ENCODE data around the gene ATP10D. TPM values are rescaled to one million over a fixed set of nuclear protein-coding genes. Genes with fewer than 3 reads are reported as not detected.
"Not testable (repeated sequence)": the region's sequence is repeated elsewhere in the genome, so short reads cannot be mapped to it uniquely, and the experiment has no call there.

Gene ATP10D
- total RNA-seq, 3 donors from 2014 or later: 1.7 to 2.9 (median 1.9) TPM

GRCh38 chr4:47535567-47536147 lies 50.6 kb downstream of the ATP10D start:
- peaks cover 41% of the 10 kb centered on the region for H3K4me1 Mint-ChIP-seq (ENCODE audit: low read depth)
- ATAC-seq (no peak), DNase-seq (no peak)
- H3K27me3 Mint-ChIP-seq (ENCODE audit: low read depth): no peaks in the 10 kb centered on the region
- peaks cover 3% of the 10 kb centered on the region for H3K9me3 Mint-ChIP-seq
- peaks cover 4% of the 10 kb centered on the region for H3K36me3 Mint-ChIP-seq (ENCODE audit: insufficient read depth)
- no peak overlapping the region for H3K4me3 Mint-ChIP-seq

- peaks cover 9% of the 10 kb centered on the region for H3K36me3 Mint-ChIP-seq (ENCODE audit: insufficient read depth)
- peaks cover 3% of the 10 kb centered on the region for H3K9me3 Mint-ChIP-seq
- no peaks in the 10 kb centered on the region for H3K27me3 Mint-ChIP-seq (ENCODE audit: low read depth)
- no peak overlapping the region for H3K4me3 Mint-ChIP-seq
- DNase-seq: no peak
- ATAC-seq: no peak
- peaks cover 28% of the 10 kb centered on the region for H3K4me1 Mint-ChIP-seq (ENCODE audit: low read depth)
Measured at GRCh38 chr4:47536966-47537365, 51.9 kb downstream of the ATP10D start.

- peaks cover 15% of the 10 kb centered on the region for H3K4me1 Mint-ChIP-seq (ENCODE audit: low read depth)
- H3K9me3 Mint-ChIP-seq: peaks cover 3% of the 10 kb centered on the region
- no peaks in the 10 kb centered on the region for H3K27me3 Mint-ChIP-seq (ENCODE audit: low read depth)
- no peak for ATAC-seq
- DNase-seq: no peak
- no peak overlapping the region for H3K4me3 Mint-ChIP-seq
- H3K36me3 Mint-ChIP-seq (ENCODE audit: insufficient read depth): peaks cover 9% of the 10 kb centered on the region
Measured at GRCh38 chr4:47538111-47538824, 53.2 kb downstream of the ATP10D start.

DNA sequence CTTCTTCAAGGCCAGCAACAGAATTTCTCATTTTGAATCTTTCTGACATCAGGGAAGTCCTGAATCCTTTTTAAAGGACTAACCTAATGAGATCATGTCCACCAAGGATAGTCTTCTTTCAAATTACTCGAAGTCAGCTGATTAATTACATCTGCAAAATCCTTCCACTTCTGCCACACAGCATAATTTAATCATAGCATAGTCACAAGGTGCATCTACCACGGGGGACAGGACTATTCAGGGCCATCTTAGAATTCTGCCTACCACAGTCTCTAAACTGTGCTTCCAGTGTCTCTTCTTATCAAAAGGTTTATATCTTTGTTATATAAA lies 53.7 kb downstream of the ATP10D start:
- Mint-ChIP-seq H3K27me3 (ENCODE audit: low read depth) (no peaks in the 10 kb centered on the region), H3K4me1 (ENCODE audit: low read depth) (peaks cover 13% of the 10 kb centered on the region), H3K36me3 (ENCODE audit: insufficient read depth) (peaks cover 9% of the 10 kb centered on the region), H3K9me3 (peaks cover 3% of the 10 kb centered on the region), H3K4me3 (no peak overlapping the region)
- ATAC-seq (no peak), DNase-seq (no peak)

- H3K4me3 Mint-ChIP-seq; H3K36me3 Mint-ChIP-seq (ENCODE audit: insufficient read depth); H3K4me1 Mint-ChIP-seq (ENCODE audit: low read depth); H3K9me3 Mint-ChIP-seq; H3K27me3 Mint-ChIP-seq (ENCODE audit: low read depth); DNase-seq; ATAC-seq: not testable (repeated sequence)
Measured at GRCh38 chr4:47542640-47543039, 57.6 kb downstream of the ATP10D start.

DNA sequence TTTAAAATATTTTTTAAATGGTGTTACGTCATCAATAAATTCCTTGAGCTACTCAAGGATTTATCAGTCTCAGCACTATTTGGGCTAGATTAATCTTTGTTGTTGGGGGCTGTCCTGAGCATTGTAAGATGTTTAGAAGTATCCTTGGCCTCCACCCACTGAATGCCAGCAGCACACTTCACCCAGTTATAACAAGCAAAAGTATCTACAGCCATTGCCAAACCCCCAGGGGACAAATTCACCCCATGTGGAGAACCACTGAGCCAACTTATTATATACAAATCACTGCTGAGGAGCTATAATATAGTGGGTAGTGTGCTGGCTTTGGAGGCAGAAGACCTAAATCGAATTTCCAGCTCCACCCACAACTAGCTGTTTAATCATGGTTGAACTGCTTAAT lies 58.3 kb downstream of the ATP10D start:
- no peaks in the 10 kb centered on the region for H3K9me3 Mint-ChIP-seq
- peaks cover 10% of the 10 kb centered on the region for H3K36me3 Mint-ChIP-seq (ENCODE audit: insufficient read depth)
- H3K4me3 Mint-ChIP-seq: no peak overlapping the region
- ATAC-seq (no peak), DNase-seq (no peak)
- no peaks in the 10 kb centered on the region for H3K27me3 Mint-ChIP-seq (ENCODE audit: low read depth)
- no peaks in the 10 kb centered on the region for H3K4me1 Mint-ChIP-seq (ENCODE audit: low read depth)

DNA sequence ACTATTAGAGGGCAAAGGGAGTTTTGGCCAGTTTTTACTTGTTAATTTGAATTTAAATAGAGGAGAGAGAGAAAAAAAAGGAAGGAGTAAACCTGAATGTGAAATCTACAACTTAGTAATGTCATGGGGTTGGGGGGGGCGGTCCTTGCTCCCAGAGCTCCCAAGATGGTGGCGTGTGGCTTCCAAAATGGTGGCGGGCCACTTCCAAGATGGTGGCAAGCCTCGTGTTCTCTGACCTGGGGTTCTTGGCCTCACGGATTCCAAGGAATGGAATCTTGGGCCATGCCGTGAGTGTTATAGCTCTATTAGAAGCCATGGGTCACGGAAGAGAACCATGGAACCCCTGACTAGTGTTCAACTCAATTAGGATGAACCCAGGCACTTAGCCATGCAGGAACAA lies 65.3 kb downstream of the ATP10D start:
- H3K9me3 Mint-ChIP-seq; DNase-seq; H3K36me3 Mint-ChIP-seq (ENCODE audit: insufficient read depth); H3K4me1 Mint-ChIP-seq (ENCODE audit: low read depth); H3K4me3 Mint-ChIP-seq; H3K27me3 Mint-ChIP-seq (ENCODE audit: low read depth); ATAC-seq: not testable (repeated sequence)

DNA sequence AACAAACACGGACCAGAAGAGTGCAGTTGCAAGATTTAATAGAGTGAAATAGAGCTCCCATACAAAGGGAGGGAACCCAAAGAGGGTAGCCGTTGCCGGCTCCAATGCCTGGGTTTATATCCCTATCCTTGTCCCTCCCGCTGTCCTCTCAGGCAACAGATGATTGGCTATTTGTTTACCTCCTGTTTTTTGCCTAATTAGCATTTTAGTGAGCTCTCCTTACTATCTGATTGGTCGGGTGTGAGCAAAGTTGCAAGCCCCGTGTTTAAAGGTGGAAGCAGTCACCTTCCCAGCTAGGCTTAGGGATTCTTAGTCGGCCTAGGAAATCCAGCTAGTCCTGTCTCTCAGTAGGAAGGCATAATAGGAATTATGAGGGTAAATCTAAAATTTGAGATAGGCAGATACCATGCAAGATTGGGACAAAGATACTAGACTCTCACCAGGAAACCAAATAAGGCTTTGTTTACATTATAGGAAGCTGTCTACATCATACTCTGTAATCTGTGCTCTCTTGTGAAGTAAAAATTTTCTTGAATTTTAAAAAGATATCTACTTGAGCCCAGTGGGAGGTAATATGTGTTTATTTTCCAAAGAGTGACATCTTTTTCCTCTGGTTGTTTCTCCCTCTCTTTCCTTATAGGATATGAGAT lies 65.9 kb downstream of the ATP10D start:
- peaks cover 3% of the 10 kb centered on the region for H3K36me3 Mint-ChIP-seq (ENCODE audit: insufficient read depth)
- no peaks in the 10 kb centered on the region for H3K27me3 Mint-ChIP-seq (ENCODE audit: low read depth)
- ATAC-seq (no peak), DNase-seq (no peak)
- H3K9me3 Mint-ChIP-seq: no peaks in the 10 kb centered on the region
- H3K4me1 Mint-ChIP-seq (ENCODE audit: low read depth): no peaks in the 10 kb centered on the region
- no peak overlapping the region for H3K4me3 Mint-ChIP-seq

DNA sequence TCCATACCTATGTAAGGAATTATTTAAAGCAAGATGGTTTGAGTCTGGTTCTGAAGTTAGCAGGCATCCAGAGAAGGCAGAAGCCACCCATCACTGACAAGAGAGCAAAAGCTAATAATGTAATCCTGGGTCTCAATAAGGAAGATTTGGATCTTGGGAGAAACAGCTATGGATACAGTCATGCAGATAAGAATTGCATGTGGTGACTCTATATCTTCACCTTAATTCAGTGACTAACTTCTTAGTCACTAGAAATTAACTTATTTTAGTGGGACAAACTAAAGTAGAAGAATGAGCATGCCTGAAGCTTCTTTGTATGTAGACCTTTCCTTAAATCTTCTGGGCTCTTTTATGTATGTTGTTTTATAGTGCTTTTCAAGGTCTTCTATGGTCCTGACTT lies 66.6 kb downstream of the ATP10D start:
- H3K4me1 Mint-ChIP-seq (ENCODE audit: low read depth): no peaks in the 10 kb centered on the region
- no peak overlapping the region for H3K4me3 Mint-ChIP-seq
- DNase-seq (no peak), ATAC-seq (no peak)
- peaks cover 3% of the 10 kb centered on the region for H3K36me3 Mint-ChIP-seq (ENCODE audit: insufficient read depth)
- H3K9me3 Mint-ChIP-seq: no peaks in the 10 kb centered on the region
- H3K27me3 Mint-ChIP-seq (ENCODE audit: low read depth): no peaks in the 10 kb centered on the region

DNA sequence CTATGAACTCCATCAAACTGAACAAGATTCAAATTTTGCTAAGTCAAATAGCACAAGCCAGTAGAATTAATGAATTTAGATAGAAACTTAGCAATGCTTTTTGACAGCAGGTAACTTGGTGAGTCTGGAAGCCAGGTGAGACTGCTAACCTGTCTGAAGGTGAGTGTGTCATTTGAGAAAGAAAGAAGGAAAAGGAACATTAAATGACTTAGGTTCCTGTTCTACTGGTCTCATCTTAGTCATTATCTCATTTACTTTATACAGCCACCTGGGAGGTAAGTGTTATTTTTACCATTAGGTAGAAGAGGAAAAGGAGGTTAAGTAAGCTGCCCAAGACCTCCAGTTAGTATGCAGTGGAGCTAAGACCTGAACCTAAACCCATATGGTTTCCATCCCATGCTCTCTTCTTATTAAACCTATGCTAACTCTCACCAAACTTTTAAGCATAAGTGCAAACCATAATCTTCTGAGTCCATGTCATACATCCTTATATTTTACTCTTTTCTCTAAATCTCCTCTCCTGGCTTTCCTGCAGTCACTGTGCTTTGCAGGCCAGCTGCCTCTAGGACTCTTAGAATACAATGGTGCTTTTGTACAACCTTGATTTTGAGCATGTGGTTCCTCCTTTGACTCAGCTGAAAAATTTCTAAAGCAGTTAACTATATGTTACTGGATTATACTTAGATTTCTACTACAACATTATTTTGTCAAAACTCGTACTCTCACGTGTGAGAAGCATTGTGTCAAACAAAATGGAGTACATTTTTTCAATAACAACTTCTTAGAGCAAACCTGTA lies 68.5 kb downstream of the ATP10D start:
- ATAC-seq (no peak), DNase-seq (no peak)
- H3K27me3 Mint-ChIP-seq (ENCODE audit: low read depth): no peaks in the 10 kb centered on the region
- no peaks in the 10 kb centered on the region for H3K4me1 Mint-ChIP-seq (ENCODE audit: low read depth)
- H3K36me3 Mint-ChIP-seq (ENCODE audit: insufficient read depth): no peaks in the 10 kb centered on the region
- H3K9me3 Mint-ChIP-seq: no peaks in the 10 kb centered on the region
- no peak overlapping the region for H3K4me3 Mint-ChIP-seq

GRCh38 chr4:47555920-47556319 lies 70.8 kb downstream of the ATP10D start:
- not testable (repeated sequence) for ATAC-seq; H3K27me3 Mint-ChIP-seq (ENCODE audit: low read depth); H3K36me3 Mint-ChIP-seq (ENCODE audit: insufficient read depth); H3K4me3 Mint-ChIP-seq; DNase-seq; H3K9me3 Mint-ChIP-seq; H3K4me1 Mint-ChIP-seq (ENCODE audit: low read depth)

- no peaks in the 10 kb centered on the region for H3K36me3 Mint-ChIP-seq (ENCODE audit: insufficient read depth)
- no peaks in the 10 kb centered on the region for H3K27me3 Mint-ChIP-seq (ENCODE audit: low read depth)
- H3K4me1 Mint-ChIP-seq (ENCODE audit: low read depth): peaks cover 2% of the 10 kb centered on the region
- ATAC-seq (no peak), DNase-seq (no peak)
- H3K4me3 Mint-ChIP-seq: no peak overlapping the region
- H3K9me3 Mint-ChIP-seq: no peaks in the 10 kb centered on the region
Measured at GRCh38 chr4:47557255-47557654, 72.2 kb downstream of the ATP10D start.

DNA sequence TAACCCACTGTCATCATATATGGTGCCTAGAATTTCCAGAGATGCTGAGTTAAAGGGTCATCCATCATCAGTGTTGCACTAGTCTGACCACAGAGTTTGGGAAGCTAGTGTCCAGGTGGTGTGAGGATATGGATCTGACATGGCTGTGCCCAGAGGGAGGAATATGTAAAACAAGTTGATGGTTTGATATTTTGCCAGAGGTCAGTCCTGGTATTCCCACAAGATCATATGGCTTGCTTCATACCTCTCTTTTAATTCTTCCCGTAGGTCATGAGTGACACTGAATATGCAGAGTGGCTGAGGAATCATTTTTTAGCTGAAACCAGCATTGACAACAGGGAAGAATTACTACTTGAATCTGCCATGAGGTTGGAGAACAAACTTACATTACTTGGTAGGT lies 75.6 kb downstream of the ATP10D start:
- H3K27me3 Mint-ChIP-seq (ENCODE audit: low read depth): no peaks in the 10 kb centered on the region
- H3K36me3 Mint-ChIP-seq (ENCODE audit: insufficient read depth): no peaks in the 10 kb centered on the region
- ATAC-seq (no peak), DNase-seq (no peak)
- no peaks in the 10 kb centered on the region for H3K9me3 Mint-ChIP-seq
- peaks cover 7% of the 10 kb centered on the region for H3K4me1 Mint-ChIP-seq (ENCODE audit: low read depth)
- H3K4me3 Mint-ChIP-seq: no peak overlapping the region

- Mint-ChIP-seq H3K4me3 (no peak overlapping the region), H3K27me3 (ENCODE audit: low read depth) (no peaks in the 10 kb centered on the region), H3K9me3 (no peaks in the 10 kb centered on the region), H3K4me1 (ENCODE audit: low read depth) (peaks cover 7% of the 10 kb centered on the region), H3K36me3 (ENCODE audit: insufficient read depth) (no peaks in the 10 kb centered on the region)
- no peak for DNase-seq
- ATAC-seq: no peak
Measured at GRCh38 chr4:47561331-47561730, 76.3 kb downstream of the ATP10D start.
